ENCODE data around the gene WDR38. TPM values are rescaled to one million over a fixed set of nuclear protein-coding genes. Genes with fewer than 3 reads are reported as not detected.
A peak's percentile ranks its signal among the peaks of the same experiment; 100 is the strongest.

WDR38 gene
- total RNA-seq, 4 donors from 2014 or later: 0.39 TPM; not detected in 3

GRCh38 chr9:124813501-124814163 is 39.6 kb upstream of the WDR38 start:
- 65 to 74% methylated on average over 11 of the region's 11 CpGs for WGBS, 2 donors
- Histone ChIP-seq H3K36me3 (peaks cover 0 to 20% (median 0%) of the 10 kb centered on the region in 3 donors), H3K27ac (peak overlapping the region; percentile 50 to 93 (median 76)), H3K9me3 (no peaks in the 10 kb centered on the region), H3K4me1 (peaks cover 0 to 44% (median 33%) of the 10 kb centered on the region in 4 donors), H3K27me3 (no peaks in the 10 kb centered on the region), H3K4me3 (no peak overlapping the region)
- no peak for DNase-seq (ENCODE audit: low spot score in 2 of 2)
- TF ChIP-seq CTCF (IDR thresholded peaks at IDR 0.05): no peak
- TF ChIP-seq POLR2A (IDR thresholded peaks at IDR 0.05): no peak
- no peak for TF ChIP-seq EP300 (IDR thresholded peaks at IDR 0.05)

- no peak for TF ChIP-seq POLR2A (IDR thresholded peaks at IDR 0.05)
- no peak for TF ChIP-seq CTCF (IDR thresholded peaks at IDR 0.05)
- TF ChIP-seq EP300 (IDR thresholded peaks at IDR 0.05): no peak
- no peak overlapping the region for H3K4me3 ChIP-seq
- WGBS, 2 donors: 68 to 81% methylated on average over 5 of the region's 5 CpGs
- peak overlapping the region in 2 of 4 donors; percentile 87 to 93 for H3K27ac ChIP-seq
- H3K9me3 ChIP-seq: no peaks in the 10 kb centered on the region
- no peak for DNase-seq (ENCODE audit: low spot score in 2 of 2)
- peaks cover 0 to 44% (median 33%) of the 10 kb centered on the region in 4 donors for H3K4me1 ChIP-seq
- peaks cover 0 to 14% (median 0%) of the 10 kb centered on the region in 3 donors for H3K36me3 ChIP-seq
- H3K27me3 ChIP-seq: no peaks in the 10 kb centered on the region
These were observed 39.1 kb upstream of the WDR38 start for GRCh38 chr9:124814164-124814535.

GRCh38 chr9:124815601-124816000 is 37.7 kb upstream of the WDR38 start:
- DNase-seq (ENCODE audit: low spot score in 2 of 2): no peak
- H3K4me1 ChIP-seq: peaks cover 0 to 44% (median 30%) of the 10 kb centered on the region in 4 donors
- 86 to 92% methylated on average over 5 of the region's 5 CpGs for WGBS, 2 donors
- H3K27ac ChIP-seq: no peak overlapping the region
- H3K9me3 ChIP-seq: no peaks in the 10 kb centered on the region
- no peaks in the 10 kb centered on the region for H3K27me3 ChIP-seq
- no peak for TF ChIP-seq EP300 (IDR thresholded peaks at IDR 0.05)
- no peak for TF ChIP-seq POLR2A (IDR thresholded peaks at IDR 0.05)
- TF ChIP-seq CTCF (IDR thresholded peaks at IDR 0.05): no peak
- H3K36me3 ChIP-seq: no peaks in the 10 kb centered on the region
- no peak overlapping the region for H3K4me3 ChIP-seq

- Histone ChIP-seq H3K27me3 (no peaks in the 10 kb centered on the region), H3K36me3 (no peaks in the 10 kb centered on the region), H3K4me3 (no peak overlapping the region), H3K9me3 (no peaks in the 10 kb centered on the region), H3K4me1 (peaks cover 0 to 27% (median 12%) of the 10 kb centered on the region in 4 donors), H3K27ac (peak overlapping the region in 2 of 4 donors; percentile 11 to 60)
- TF ChIP-seq CTCF (IDR thresholded peaks at IDR 0.05) (no peak), POLR2A (IDR thresholded peaks at IDR 0.05) (no peak), EP300 (IDR thresholded peaks at IDR 0.05) (no peak)
- 66 to 81% methylated on average over 13 to 17 of the region's 18 CpGs for WGBS, 2 donors
- DNase-seq (ENCODE audit: low spot score in 2 of 2): no peak
These were observed 34.6 kb upstream of the WDR38 start for GRCh38 chr9:124818431-124819281.
